Epidermal melanocyte (primary cell): ENCODE results near the gene FIZ1.

Source experiments
- DNase-seq: peaks from one replicate; pipeline ENCODE4 v3.0.0; 2011; ENCODE audit warnings: low spot score; ENCODE audit not compliant: insufficient read length

FIZ1 gene, protein sequence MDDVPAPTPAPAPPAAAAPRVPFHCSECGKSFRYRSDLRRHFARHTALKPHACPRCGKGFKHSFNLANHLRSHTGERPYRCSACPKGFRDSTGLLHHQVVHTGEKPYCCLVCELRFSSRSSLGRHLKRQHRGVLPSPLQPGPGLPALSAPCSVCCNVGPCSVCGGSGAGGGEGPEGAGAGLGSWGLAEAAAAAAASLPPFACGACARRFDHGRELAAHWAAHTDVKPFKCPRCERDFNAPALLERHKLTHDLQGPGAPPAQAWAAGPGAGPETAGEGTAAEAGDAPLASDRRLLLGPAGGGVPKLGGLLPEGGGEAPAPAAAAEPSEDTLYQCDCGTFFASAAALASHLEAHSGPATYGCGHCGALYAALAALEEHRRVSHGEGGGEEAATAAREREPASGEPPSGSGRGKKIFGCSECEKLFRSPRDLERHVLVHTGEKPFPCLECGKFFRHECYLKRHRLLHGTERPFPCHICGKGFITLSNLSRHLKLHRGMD

DNA sequence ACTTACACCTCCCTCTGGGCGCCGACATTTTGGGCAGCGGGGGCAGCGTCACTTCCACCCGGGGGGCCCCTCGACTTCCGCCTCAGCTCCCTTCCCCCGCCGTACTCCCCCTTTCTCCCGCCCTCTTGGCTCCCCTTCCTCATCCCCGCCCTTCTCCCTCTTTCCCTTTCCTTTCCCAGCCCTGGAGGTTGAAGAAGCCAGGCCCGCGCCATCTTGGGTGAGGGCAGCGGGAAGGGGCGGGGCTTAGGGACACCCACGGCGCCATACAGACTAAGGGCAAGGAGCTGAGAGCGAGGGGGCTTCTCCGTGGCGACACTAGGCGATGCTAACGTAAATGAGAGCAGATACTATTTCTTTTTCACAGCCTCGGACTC is at the start of gene FIZ1:
Gene FIZ1 (minus strand): TSS at position 50 of the 374 bp plus-strand sequence. CDS start 1,652 bp downstream, outside the sequence.
- DNase-seq, result peak; percentile 94

DNA sequence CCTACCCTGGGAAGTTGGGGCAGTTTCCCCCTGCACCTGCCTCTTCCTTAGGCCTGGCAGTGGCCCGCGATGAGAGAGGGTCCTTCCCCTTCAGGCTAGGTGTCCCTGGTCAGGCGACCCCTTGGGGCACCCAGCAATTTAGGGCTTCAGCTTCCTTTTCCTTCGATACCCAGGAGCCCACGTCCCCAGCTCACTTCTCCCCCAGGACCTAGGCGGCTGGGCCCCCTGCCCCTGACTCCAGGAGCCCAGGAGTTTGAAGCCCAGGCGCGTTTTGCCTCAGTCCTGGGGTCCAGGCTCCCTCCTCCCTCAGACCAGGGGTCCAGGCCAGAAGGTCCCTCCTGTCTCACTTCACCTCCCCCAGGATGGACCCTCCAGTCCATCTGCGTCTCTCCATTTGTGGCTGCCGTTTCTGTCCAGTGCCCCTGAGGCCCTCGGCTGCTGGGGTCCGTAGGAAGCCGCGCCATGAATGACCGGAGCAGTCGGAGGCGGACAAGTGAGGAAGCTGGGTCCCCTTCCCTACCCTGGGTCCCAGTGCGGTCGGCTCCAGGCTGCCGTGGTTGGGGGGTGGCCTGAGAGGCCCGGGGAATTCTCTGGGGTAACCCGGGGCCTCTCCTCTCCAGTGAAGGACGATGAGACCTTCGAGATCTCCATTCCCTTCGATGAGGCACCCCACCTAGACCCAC is 49.4 kb upstream of the FIZ1 start:
- no peak for DNase-seq

DNA sequence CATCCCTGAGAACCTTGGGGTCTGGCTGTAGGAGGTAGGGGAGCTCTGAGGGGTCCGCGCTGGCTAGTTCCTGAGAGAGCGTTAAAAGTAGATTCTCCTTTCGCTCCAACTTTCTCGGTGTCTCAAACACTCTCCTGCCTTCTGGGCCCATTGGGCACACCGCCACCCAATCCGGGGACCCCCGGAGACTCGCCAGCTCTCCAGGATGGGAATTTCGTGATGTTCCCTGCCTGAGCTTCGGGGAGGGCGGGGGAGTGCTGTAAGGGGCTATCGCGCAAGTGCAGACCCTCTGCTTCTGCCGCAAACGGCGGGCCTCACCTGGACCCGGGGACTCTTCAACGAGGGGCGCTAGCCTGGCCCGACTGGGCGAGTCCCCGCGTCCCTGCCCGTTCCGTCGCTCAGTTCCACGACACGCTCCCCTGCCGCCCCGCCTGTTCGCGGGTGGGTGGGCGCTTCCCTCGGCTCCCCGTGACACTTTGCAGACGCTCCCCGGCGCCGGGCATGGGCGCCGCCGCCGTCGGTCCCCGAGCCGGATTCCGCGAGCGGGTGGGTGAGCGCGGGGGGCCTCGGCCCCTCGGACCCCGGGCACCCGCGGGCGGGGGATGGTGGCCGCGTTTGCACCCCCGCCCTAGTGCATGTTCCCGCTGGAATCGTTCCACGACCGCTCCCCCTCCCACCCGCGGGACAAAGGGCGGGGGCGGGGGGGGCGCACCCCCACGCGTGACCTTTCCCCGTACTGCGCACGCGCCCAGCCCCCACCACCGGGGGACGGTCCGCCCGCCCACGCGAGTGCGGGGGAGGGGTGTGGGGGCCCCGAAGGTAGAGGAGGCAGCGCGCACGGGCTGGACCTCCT is 48.6 kb upstream of the FIZ1 start, which contains the start of gene CCDC106:
Gene CCDC106 (plus strand): TSS at position 481 of the 853 bp plus-strand sequence. CDS start 835 bp downstream, outside the sequence.
- DNase-seq, result peak; percentile 85

DNA sequence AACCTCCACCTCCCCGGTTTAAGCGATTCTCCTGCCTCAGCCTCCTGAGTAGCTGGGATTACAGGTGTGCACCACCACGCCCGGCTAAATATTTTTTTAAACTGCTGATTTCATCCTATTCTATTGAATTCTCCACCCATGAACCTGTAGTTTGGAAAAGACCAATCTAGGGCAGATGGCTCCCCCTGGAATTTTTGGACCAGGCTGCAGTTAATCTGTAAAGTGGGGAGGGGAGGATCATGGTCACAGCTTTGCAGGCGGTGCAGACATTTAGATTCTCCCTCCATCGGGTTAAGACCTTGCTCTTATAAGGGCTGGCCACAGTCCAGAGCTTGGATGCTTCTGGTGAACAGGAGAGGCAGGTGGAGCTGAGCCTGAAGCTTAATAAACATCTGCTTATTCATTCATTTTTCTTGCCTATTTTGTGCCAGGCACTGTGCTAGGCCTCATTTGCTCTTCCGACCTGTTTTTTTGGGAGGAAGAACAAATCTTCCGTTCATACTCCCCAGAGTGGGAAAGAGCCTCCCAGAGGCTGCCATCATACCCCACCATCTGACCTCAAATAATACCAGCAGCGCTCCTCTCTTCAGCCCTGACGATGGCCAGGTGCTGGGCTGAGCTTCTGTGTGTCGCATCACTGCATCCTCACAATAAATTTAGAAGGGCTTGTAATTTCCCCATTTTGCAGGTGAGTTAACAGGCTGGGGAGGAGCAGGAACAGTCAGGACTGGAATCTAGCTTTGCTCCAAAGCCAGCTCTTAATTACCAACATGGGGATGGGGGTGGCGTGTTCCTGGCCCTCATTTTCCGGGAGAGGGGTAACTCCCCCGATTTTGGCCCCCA is 47.8 kb upstream of the FIZ1 start:
- no peak for DNase-seq

DNA sequence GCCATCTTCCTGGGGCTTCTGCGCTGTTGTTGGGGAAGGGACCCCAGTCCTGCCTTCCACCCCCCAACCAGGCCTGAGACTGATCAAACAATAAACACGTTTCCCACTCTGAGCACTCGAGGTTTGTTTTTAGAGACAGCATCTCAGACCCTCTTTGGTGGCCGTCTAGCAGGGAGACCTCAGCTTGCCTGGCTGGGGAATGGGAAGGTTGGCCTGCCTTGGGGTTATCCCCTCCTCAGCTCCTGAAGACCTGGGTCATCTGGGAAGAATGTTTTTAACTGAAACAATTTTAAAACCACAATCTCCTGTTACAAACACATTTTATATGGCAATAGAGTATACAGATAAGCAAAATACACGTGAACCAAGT is 46.2 kb upstream of the FIZ1 start:
- no peak for DNase-seq

DNA sequence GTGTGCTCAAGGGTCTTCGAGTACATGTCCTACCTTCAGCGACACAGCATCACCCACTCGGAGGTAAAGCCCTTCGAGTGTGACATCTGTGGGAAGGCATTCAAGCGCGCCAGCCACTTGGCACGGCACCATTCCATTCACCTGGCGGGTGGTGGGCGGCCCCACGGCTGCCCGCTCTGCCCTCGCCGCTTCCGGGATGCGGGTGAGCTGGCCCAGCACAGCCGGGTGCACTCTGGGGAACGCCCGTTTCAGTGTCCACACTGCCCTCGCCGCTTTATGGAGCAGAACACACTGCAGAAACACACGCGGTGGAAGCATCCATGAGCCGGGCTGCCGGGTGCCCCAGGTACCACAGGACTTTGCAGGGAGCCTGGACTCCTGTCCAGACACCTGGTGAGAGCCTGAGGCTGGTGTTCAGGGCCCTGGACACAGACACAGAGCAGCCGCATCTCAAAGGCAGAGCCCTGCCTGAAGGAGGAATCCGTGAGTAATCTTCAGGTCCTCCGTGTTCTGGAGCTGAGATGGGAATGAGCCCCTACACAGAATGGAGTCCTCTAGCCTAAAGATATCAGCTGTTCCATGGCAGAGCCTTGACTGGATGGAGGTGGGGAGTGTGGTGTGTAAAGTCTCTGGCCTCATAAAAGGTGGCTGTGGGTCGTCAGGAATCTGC is 45.7 kb upstream of the FIZ1 start:
- no peak for DNase-seq

DNA sequence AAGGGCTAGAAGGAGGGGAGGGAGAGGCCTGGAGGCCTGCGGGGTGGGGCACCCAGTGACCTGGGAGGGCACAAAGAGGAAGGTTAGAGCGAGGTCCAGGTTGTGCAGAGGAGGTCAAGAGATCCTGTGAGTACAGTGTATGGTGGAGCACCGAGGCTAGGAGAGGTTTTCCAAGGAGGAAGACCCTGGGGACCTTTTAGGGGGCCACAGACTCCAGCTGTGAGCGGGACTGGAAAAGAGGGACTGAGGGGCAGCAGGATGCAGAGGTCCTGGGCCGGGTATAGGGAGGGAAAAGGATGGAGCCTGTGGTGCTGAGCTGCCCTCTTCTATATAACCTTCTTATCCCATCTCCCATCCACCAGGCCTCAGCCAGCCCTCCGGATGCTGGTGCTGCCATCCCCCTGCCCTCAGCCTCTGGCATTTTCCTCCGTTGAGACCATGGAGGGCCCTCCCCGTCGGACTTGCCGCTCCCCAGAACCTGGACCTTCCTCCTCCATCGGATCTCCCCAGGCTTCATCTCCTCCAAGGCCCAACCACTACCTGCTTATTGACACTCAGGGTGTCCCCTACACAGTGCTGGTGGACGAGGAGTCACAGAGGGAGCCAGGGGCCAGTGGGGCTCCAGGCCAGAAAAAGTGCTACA is 45.0 kb upstream of the FIZ1 start:
- DNase-seq, result no peak

DNA sequence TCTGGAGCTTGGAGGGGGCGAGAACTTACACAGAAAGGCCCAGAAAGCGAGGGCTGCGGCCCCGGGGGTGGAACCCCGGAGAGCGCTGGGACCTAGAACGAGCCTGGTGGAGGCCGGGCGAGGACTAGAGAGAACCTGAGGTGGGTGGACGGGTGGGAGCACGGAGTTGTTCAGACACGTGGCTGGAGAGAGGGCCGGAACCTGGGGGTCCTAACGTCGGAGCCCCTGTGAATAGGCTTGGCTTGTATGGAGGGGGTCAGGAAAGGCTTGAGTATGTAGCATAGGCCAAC is 44.5 kb upstream of the FIZ1 start:
- no peak for DNase-seq

DNA sequence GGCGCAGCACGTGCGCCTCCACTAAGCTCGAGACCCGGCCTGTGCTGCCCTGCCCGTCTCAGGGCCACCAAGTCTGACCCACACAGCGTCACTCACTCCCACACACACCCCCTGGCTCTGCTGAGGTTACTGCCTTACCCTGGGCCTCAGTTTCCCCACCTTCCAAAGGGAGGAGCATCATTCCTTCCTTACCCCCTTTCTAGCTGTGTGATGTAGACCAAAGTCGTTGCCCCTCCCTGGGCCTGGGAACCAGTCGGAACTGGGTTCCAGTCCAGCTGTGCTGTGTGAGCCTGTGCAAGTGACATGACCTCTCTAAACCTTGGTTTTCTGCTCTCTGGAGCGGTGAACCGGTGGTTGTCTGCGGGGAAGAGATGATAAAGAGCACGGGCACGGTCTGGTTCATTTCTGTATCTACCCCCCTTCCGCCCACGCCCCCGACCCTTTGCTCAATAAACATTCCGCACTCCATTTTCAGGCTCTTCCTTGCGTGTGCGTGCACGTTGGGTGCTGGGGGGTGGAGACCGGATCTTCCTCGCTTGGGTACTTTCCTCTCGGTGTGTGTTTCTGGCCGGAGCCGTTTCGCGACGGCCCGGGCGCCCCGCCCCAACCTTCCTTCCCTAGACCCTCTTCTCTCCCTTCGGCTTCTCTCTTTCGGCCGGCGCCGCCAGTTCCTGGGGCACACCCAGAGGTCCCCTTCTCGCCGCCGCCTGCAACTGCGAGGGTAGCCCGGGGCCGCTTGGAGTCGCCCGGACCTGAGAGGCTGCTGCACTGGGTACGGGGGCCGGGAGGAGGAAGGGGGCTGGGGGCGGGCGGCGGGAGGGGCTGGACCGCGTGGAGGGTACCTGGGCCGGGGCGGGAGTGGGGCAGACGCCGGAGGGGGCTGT is 43.9 kb upstream of the FIZ1 start, which contains the start of gene ZNF581:
Gene ZNF581 (plus strand): TSS at position 647 of the 884 bp plus-strand sequence. CDS start 923 bp downstream, outside the sequence.
- peak; percentile 96 for DNase-seq

DNA sequence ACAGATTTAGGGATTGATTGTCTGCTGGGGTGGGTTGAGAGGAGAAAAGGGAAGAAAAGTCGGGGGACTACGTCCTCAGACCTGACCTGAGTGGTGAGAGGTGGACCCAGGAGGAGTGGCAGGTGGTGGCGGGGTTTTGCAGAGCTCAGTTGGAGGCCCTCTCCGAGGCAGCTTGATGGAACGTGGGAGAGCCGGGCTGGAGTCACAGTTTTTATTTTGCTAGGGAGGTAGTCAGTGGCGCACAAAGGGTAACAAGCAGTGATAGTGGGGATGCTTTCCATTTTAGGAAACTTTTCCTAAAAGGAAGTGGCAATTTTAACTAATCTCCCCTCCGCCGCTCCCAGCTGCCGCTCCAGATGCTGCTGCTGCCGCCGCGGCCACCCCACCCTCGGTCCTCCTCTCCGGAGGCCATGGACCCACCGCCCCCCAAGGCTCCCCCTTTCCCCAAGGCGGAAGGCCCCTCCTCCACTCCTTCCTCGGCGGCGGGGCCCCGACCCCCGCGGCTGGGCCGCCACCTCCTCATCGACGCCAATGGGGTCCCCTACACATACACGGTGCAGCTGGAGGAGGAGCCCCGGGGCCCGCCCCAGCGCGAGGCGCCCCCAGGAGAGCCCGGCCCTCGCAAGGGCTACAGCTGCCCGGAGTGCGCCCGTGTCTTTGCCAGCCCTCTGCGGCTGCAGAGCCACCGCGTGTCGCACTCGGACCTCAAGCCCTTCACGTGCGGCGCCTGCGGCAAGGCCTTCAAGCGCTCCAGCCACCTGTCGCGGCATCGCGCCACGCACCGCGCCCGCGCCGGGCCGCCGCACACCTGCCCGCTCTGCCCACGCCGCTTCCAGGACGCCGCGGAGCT is 43.1 kb upstream of the FIZ1 start:
- DNase-seq, result no peak

DNA sequence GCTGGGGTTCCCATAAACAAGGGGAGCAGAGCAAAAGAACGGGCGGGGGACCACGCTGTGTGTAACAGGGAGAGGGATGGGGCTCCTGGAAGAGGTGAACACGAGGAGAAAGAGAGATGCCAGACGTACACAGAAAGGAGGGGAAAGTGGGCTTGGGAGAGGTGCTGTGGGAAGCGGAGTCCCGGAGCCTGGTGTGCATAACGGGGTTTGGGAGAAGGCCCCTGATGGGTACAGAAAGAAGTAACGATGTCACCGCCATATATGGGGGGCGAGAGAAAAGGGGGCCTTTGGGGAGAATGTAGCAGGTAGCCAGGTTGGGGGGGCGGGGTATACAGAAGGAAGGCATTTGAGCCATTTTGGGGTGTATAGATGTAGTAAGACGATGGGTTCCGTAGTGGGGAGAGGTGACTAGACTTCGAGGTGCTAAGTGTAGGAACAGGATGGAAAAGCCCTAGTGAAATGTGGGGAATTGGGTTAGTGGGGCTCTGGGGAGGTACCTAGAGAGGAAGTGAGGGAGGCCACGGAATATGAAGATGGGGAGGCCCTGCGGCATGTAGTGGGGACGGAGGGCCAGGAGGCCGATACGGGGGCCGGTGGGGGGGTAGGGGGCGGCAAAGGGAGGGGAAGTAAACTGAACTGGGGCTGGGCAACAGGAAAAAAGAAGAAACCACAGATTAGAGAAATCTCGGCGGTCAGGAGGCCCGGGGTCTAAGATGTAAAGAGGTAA is 42.3 kb upstream of the FIZ1 start:
- no peak for DNase-seq

DNA sequence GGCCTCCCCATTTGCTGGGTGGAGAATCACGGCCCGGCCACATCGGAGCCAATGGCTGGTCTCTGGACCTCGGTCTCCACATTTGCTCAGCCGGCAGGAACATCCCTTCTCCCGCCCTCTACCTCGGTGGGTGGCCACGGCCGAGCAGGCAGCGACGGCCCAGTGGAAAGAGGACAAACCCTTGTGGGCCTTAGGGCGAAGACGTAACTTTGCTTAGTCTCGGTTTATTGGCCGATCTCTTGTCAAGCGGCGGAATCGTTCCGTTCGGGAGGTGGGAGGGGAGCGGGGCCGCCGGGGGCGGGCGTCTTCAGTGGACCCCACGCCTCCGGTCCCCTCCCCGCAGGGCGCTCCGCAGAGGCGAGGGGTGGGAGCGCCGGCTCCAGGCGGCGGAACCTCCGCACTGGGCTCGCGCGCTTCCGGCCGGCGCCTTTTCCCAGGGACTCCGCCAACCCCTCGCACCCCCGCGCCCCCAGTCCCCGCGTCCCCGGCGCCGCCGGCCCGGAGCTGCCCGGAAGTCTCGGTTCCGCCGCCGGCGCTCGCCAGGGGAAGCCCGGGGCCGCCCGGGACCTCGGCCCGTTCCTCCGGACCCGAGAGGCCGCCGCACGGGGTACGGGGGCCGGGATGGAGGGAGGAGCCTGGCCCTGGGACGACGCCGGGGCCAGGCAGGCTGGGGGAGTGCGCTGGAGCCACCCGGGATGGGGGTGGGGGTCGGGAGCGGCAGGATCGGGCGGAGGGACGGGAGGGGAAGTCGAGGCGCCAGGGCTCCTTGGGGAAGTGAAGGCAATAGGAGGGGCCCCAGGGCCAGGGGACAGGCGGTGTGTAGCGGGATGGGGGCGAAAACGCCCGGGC is 41.5 kb upstream of the FIZ1 start, which contains the start of gene ZNF580:
Gene ZNF580 (plus strand): TSS at position 426 of the 849 bp plus-strand sequence. CDS start 1,507 bp downstream, outside the sequence.
- DNase-seq, result peak; percentile 79

DNA sequence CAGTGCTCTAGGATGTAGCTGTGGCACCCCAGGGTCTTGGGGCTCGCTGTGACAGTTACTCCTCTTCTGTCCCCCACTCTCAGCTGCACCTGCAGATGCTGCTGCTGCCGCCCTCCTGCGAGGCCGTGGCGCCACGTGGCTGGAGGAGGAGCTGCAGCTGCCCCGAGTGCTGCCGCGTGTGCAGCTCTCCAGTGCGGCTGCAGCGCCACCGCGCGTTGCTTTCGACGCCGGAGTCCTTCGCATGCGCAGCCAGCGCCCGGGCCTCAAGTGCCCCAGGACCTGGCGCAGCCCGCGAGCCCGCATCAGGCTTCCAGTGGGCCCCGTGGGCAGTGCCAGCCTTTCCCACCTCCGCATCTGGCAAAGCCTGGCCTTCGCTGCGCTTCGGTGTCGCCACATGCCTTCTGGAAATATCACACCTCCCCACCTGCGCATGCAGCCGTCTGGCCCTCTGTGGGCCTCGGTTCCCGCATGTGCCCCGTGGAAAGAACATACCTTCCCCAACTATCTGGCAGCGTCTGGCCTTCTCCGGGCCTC is 40.8 kb upstream of the FIZ1 start:
- DNase-seq, result peak; percentile 70

DNA sequence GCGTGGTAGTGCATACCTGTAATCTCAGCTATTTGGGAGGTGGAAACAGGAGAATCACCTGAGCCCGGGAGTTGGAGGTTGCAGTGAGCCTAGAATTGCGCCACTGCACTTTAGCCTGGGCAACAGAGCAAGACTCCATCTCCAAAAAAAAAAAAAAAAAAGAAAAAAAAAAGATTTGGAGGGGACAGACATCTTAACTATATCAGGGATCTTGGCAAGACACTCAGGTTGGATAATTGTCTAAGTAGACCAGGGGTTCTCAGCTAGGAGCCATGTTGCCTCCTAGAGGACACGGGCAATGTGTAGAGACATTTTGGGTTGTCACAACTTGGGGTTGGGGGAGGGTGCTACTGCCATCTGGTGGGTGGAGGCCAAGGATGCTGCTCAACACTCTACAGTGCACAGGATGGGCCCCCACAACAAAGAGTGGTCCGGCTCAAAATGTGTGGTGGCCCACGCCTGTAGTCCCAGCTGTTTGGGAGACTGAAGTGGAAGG is 39.6 kb upstream of the FIZ1 start:
- no peak for DNase-seq

DNA sequence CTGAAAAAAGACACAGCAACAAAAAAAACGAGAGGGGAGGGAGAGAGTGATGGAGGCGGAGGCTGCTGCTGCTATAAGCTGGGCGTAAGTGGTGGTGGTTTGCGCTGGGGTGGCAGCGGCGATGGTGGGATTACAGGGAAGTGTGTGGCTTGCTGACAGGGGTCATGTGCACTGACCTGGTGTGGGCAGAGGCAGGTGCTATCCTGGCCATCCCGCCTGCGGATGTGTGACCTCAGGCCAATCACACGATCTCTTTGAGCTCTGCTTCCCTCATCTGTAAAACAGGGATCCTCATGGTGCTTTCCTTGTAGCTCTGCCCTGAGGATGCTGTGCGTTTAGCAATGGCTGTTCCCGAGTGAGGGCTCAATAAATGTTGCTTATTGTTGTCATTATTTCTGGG is 38.2 kb upstream of the FIZ1 start:
- DNase-seq, result no peak

DNA sequence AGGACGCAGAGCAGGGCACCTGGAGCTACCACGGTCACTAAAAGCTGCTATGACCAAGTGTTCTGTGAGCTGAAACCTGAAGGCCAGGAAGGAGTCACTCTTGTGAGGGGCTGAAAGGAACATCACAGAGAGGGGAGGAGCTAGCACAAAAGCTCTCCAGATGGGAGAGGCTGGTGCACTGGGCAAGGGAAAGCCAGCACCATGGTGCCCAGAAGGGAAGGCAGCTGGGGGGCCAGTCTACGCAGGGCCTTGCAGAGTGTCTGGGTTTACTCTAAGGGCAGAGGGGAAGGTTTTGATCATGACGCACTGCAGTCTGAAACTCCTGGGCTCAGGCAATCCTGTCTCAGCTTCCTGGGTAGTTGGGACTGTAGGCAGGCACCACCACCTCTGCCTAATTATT is 37.4 kb upstream of the FIZ1 start:
- no peak for DNase-seq
